ENCODE results near the gene CNGA3. TPM values are rescaled to one million over a fixed set of nuclear protein-coding genes. Genes with fewer than 3 reads are reported as not detected.

CNGA3 gene
- total RNA-seq, 2 experiments from 2014 or later: not detected

- BruUV-seq (replicated peaks): no TSS peak
- POLR2A ChIA-PET: interaction anchor here (0.6 kb wide), 2 partner anchors 16 to 835 kb away, joined by 3 to 4 read pairs; no protein-coding TSS in a partner anchor
- intact Hi-C loops (cut with micrococcal nuclease; ENCODE audit: unreplicated experiment): no loop called here
Observed at GRCh38 chr2:98350411-98350810, 4.2 kb downstream of the CNGA3 start.

GRCh38 chr2:98355881-98356280, 9.6 kb downstream of the CNGA3 start:
- Histone ChIP-seq H4K20me1 (ENCODE audit: insufficient read depth, low read length) (no peaks in the 10 kb centered on the region), H3K9me3 (ENCODE audit: low read length) (0 out of 2 replicates have a peak, but pooled peaks cover 5% of the 10 kb centered on the region), H3K4me2 (ENCODE audit: low read length) (no peak overlapping the region), H3K36me3 (ENCODE audit: insufficient read depth, low read length) (no peaks in the 10 kb centered on the region), H3K9me2 (ENCODE audit: insufficient read depth, low read length) (no peaks in the 10 kb centered on the region), H2AFZ (ENCODE audit: low read length) (no peak overlapping the region), H3K4me3 (ENCODE audit: low read depth, low read length, poor library complexity, severe bottlenecking) (no peak overlapping the region), H3K79me2 (ENCODE audit: insufficient read depth, low read depth, low read length) (no peaks in the 10 kb centered on the region), H3K4me1 (ENCODE audit: insufficient read depth, low read length, poor library complexity, severe bottlenecking) (no peaks in the 10 kb centered on the region), H3K27ac (ENCODE audit: low read depth, low read length, poor library complexity, severe bottlenecking) (no peak overlapping the region)
- DNase-seq (ENCODE audit: low spot score): no peak
- ChIA-PET POLR2A (no interaction called here), CTCF (ENCODE audit: unreplicated experiment) (no interaction called here)
- BruUV-seq (replicated peaks): no TSS peak
- no peak for TF ChIP-seq EZH2phosphoT487 (IDR thresholded peaks at IDR 0.05; ENCODE audit: borderline replicate concordance, low read depth, low read length)
- no peak for TF ChIP-seq CTCF (conservative IDR thresholded peaks at IDR 0.05; ENCODE audit: low read length)
- intact Hi-C loops (cut with micrococcal nuclease; ENCODE audit: unreplicated experiment): no loop called here

More at GRCh38 chr2:98350411-98350810, 4.2 kb downstream of the CNGA3 start:
- Histone ChIP-seq H3K4me1 (ENCODE audit: insufficient read depth, low read length, poor library complexity, severe bottlenecking) (no peaks in the 10 kb centered on the region), H3K79me2 (ENCODE audit: insufficient read depth, low read depth, low read length) (no peaks in the 10 kb centered on the region), H3K9me3 (ENCODE audit: low read length) (0 out of 2 replicates have a peak, but pooled peaks cover 5% of the 10 kb centered on the region), H3K4me2 (ENCODE audit: low read length) (no peak overlapping the region), H2AFZ (ENCODE audit: low read length) (no peak overlapping the region), H3K9me2 (ENCODE audit: insufficient read depth, low read length) (no peaks in the 10 kb centered on the region), H3K36me3 (ENCODE audit: insufficient read depth, low read length) (no peaks in the 10 kb centered on the region), H4K20me1 (ENCODE audit: insufficient read depth, low read length) (no peaks in the 10 kb centered on the region), H3K27ac (ENCODE audit: low read depth, low read length, poor library complexity, severe bottlenecking) (no peak overlapping the region), H3K4me3 (ENCODE audit: low read depth, low read length, poor library complexity, severe bottlenecking) (no peak overlapping the region)
- DNase-seq (ENCODE audit: low spot score): no peak
- TF ChIP-seq CTCF (conservative IDR thresholded peaks at IDR 0.05; ENCODE audit: low read length): no peak
- TF ChIP-seq EZH2phosphoT487 (IDR thresholded peaks at IDR 0.05; ENCODE audit: borderline replicate concordance, low read depth, low read length): no peak
- CTCF ChIA-PET (ENCODE audit: unreplicated experiment): no interaction called here

GRCh38 chr2:98356729-98357128, 10.5 kb downstream of the CNGA3 start:
- no peak for DNase-seq (ENCODE audit: low spot score)
- no peak overlapping the region for H3K27ac ChIP-seq (ENCODE audit: low read depth, low read length, poor library complexity, severe bottlenecking)
- H3K36me3 ChIP-seq (ENCODE audit: insufficient read depth, low read length): no peaks in the 10 kb centered on the region
- TF ChIP-seq EZH2phosphoT487 (IDR thresholded peaks at IDR 0.05; ENCODE audit: borderline replicate concordance, low read depth, low read length) (no peak), CTCF (conservative IDR thresholded peaks at IDR 0.05; ENCODE audit: low read length) (no peak)
- H3K9me2 ChIP-seq (ENCODE audit: insufficient read depth, low read length): no peaks in the 10 kb centered on the region
- no peaks in the 10 kb centered on the region for H3K4me1 ChIP-seq (ENCODE audit: insufficient read depth, low read length, poor library complexity, severe bottlenecking)
- no peaks in the 10 kb centered on the region for H4K20me1 ChIP-seq (ENCODE audit: insufficient read depth, low read length)
- intact Hi-C loops (cut with micrococcal nuclease; ENCODE audit: unreplicated experiment): no loop called here
- no peak overlapping the region for H2AFZ ChIP-seq (ENCODE audit: low read length)
- CTCF ChIA-PET (ENCODE audit: unreplicated experiment): no interaction called here
- 0 out of 2 replicates have a peak, but pooled peaks cover 5% of the 10 kb centered on the region for H3K9me3 ChIP-seq (ENCODE audit: low read length)
- no peaks in the 10 kb centered on the region for H3K79me2 ChIP-seq (ENCODE audit: insufficient read depth, low read depth, low read length)
- BruUV-seq (replicated peaks): no TSS peak
- no peak overlapping the region for H3K4me3 ChIP-seq (ENCODE audit: low read depth, low read length, poor library complexity, severe bottlenecking)
- POLR2A ChIA-PET: no interaction called here
- H3K4me2 ChIP-seq (ENCODE audit: low read length): no peak overlapping the region

Data from OCI-LY7 (cell line).